Endothelial cell of umbilical vein (primary cell): ENCODE data around the gene SUGCT.

ENCODE experiments used
- CTCF ChIP-seq, 2 donors: IDR thresholded peaks; 1 replicate in 1 of 2; 2 replicates in 1 of 2; pipeline ENCODE4 v1.5.1; 2011; ENCODE audit warnings: low read length in 2 of 2, mild to moderate bottlenecking in 2 of 2, moderate library complexity in 2 of 2, control low read depth in 1 of 2, inconsistent platforms in 1 of 2, low read depth in 1 of 2; ENCODE audit not compliant: insufficient read depth in 1 of 2; ENCODE audit errors: extremely low read depth in 1 of 2
- POLR2A ChIP-seq: IDR thresholded peaks from 2 replicates; pipeline ENCODE4 v1.6.1; 2012; ENCODE audit warnings: low read depth, mild to moderate bottlenecking, control low read depth, low read length
- POLR2AphosphoS5 ChIP-seq: IDR thresholded peaks from 2 replicates; pipeline ENCODE4 v1.6.1; 2012; ENCODE audit warnings: low read depth, mild to moderate bottlenecking, control low read depth, low read length, moderate library complexity; ENCODE audit not compliant: insufficient read depth
- TF ChIP-seq, protein P1 (sequence below): IDR thresholded peaks from 2 replicates; pipeline ENCODE4 v1.6.1; 2011; ENCODE audit not compliant: insufficient read depth, insufficient read length

GRCh38 chr7:40544871-40545303, 410.1 kb downstream of the SUGCT start:
- no peak for TF ChIP-seq CTCF (IDR thresholded peaks at IDR 0.05; ENCODE audit: extremely low read depth in 1 of 2, insufficient read depth in 1 of 2, low read depth in 1 of 2, low read length in 2 of 2)
- TF ChIP-seq POLR2A = no peak
- no peak for TF ChIP-seq POLR2AphosphoS5
- TF ChIP-seq, protein P1, sequence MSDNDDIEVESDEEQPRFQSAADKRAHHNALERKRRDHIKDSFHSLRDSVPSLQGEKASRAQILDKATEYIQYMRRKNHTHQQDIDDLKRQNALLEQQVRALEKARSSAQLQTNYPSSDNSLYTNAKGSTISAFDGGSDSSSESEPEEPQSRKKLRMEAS = no peak
